COLO668 (cell line): ENCODE data around the gene APOL6.
"Not testable (repeated sequence)": the region's sequence is repeated elsewhere in the genome, so short reads cannot be mapped to it uniquely, and the experiment has no call there.

Experiments used
- DNase-seq: peaks from one replicate; lab custom pipeline; 2025; ENCODE audit not compliant: unreplicated experiment; lab: John Stamatoyannopoulos, UW

APOL6 gene

GRCh38 chr22:35634943-35635540 lies 13.2 kb upstream of the APOL6 start:
- no peak for DNase-seq

GRCh38 chr22:35637254-35637653 lies 11.0 kb upstream of the APOL6 start:
- DNase-seq, result no peak

- no peak for DNase-seq
These were observed 10.2 kb upstream of the APOL6 start for GRCh38 chr22:35638001-35638400.

- DNase-seq, result no peak
These were observed 9.8 kb upstream of the APOL6 start for GRCh38 chr22:35638410-35638809.

- DNase-seq, result no peak
These were observed 6.6 kb upstream of the APOL6 start for GRCh38 chr22:35641494-35642120.

- no peak for DNase-seq
These were observed 5.9 kb upstream of the APOL6 start for GRCh38 chr22:35642305-35642741.

GRCh38 chr22:35643991-35644390 lies 4.3 kb upstream of the APOL6 start:
- DNase-seq, result no peak

GRCh38 chr22:35645646-35646045 lies 2.6 kb upstream of the APOL6 start:
- DNase-seq, result no peak

- DNase-seq, result no peak
These were observed 844 bp downstream of the APOL6 start for GRCh38 chr22:35649026-35649553.

GRCh38 chr22:35649636-35650250 lies 1.5 kb downstream of the APOL6 start:
- no peak for DNase-seq

- DNase-seq, result no peak
These were observed 2.8 kb downstream of the APOL6 start for GRCh38 chr22:35651085-35651484.

GRCh38 chr22:35653824-35654223 lies 5.6 kb downstream of the APOL6 start:
- DNase-seq, result no peak

GRCh38 chr22:35656284-35656752 lies 8.1 kb downstream of the APOL6 start:
- DNase-seq, result no peak

GRCh38 chr22:35657571-35658312 lies 9.5 kb downstream of the APOL6 start:
- no peak for DNase-seq

- DNase-seq, result no peak
These were observed 12.3 kb downstream of the APOL6 start for GRCh38 chr22:35660291-35661127.

- no peak for DNase-seq
These were observed 13.2 kb downstream of the APOL6 start for GRCh38 chr22:35661464-35661863.

- DNase-seq, result no peak
These were observed 14.7 kb downstream of the APOL6 start for GRCh38 chr22:35662914-35663313.

GRCh38 chr22:35663371-35663770 lies 15.1 kb downstream of the APOL6 start:
- DNase-seq, result no peak

- no peak for DNase-seq
These were observed 16.8 kb downstream of the APOL6 start for GRCh38 chr22:35664955-35665587.

GRCh38 chr22:35666699-35667098 lies 18.5 kb downstream of the APOL6 start:
- not testable (repeated sequence) for DNase-seq
